Adrenal gland (tissue), 12 donors: Measurements from ENCODE around the gene DMD. TPM values are rescaled to one million over a fixed set of nuclear protein-coding genes. Genes with fewer than 3 reads are reported as not detected.

Experiments used
- DNase-seq, 7 donors: peaks; one replicate each; pipeline ENCODE4 v3.0.0-alpha.2; 2019 to 2020
- H3K27ac ChIP-seq, 5 donors: fragments of 200-600 bp; sonication (generic) in 4 of 5; 1 replicate in 3 of 5; 2 replicates in 2 of 5; pipeline versions ENCODE4 v1.5.1 to v1.8.0; 2016 to 2020; ENCODE audit warnings: mild to moderate bottlenecking in 1 of 5
- H3K27me3 ChIP-seq: fragments of 200-600 bp; 2 replicates; pipeline ENCODE4 v1.8.0; 2021
- H3K36me3 ChIP-seq, 2 donors: fragments of 200-600 bp; replicated peaks in 1 of 2; 1 replicate in 1 of 2; 2 replicates in 1 of 2; pipeline versions ENCODE4 v1.5.1 to v1.8.0; 2018 to 2022
- H3K4me1 ChIP-seq, 2 donors: fragments of 200-600 bp; replicated peaks in 1 of 2; 1 replicate in 1 of 2; 2 replicates in 1 of 2; pipeline versions ENCODE4 v1.5.1 to v1.8.0; 2018 to 2021
- H3K4me3 ChIP-seq, 4 donors: fragments of 200-600 bp; sonication (generic) in 3 of 4; one replicate each; pipeline ENCODE4 v1.5.1; 2016 to 2018
- H3K9me3 ChIP-seq, 3 donors: fragments of 200-600 bp; sonication (generic) in 1 of 3; replicated peaks in 1 of 3; 1 replicate in 2 of 3; 2 replicates in 1 of 3; pipeline versions ENCODE4 v1.5.1 to v1.8.0; 2016 to 2021
- POLR2A ChIP-seq, 2 donors: fragments of 450-650 bp; IDR thresholded peaks; one replicate each; pipeline ENCODE4 v1.6.1; 2017; ENCODE audit warnings: antibody characterized with exemption in 2 of 2, mild to moderate bottlenecking in 2 of 2, moderate library complexity in 1 of 2
- WGBS, 4 donors: extraction: QIAGEN DNeasy Blood & Tissue Kit in 2 of 4; methylation state at CpG; one replicate each; pipeline versions ENCODE4 v1.1.5 to v1.1.7; 2013 to 2017; 5-methylcytosine and 5-hydroxymethylcytosine counted together
- intact Hi-C, 2 donors: fragments of 100-400 bp; cut with DNase I; formaldehyde crosslinking; loops; one replicate each; pipeline versions ENCODE4 v1.14.1 to v1.15.0; 2022 to 2023
- polyA plus RNA-seq, 3 donors: library from polyadenylated mRNA; stranded (reverse); fragments of 200-250 nt in 2 of 3; fragments of 350-450 nt in 1 of 3; fragmentation: Illumina TruSeq in 1 of 3; extraction: RNeasy Lipid Tissue Mini Kit (QIAGEN cat#74804) in 1 of 3; gene quantifications; one replicate each; pipeline ENCODE4 v1.2.3, GENCODE V29; 2013 to 2014
- total RNA-seq, 9 donors: library from RNA; depleted of rRNA in 4 of 9; stranded (reverse); fragments of >200 nt in 4 of 9; fragments of 120-200 nt in 1 of 9; fragmentation: NEBNext Ultra II Directional in 1 of 9; extraction: Animal tissue kit (Norgen Biotek cat#: 25700) in 1 of 9; gene quantifications; one replicate each; pipeline versions ENCODE4 v1.1.0 to v1.2.4, GENCODE V29; 2013 to 2023
- TF ChIP-seq, protein P1 (sequence below), 6 experiments: fragments of 450-650 bp in 4 of 6; fragments of 200-600 bp in 2 of 6; sonication (generic) in 1 of 6; IDR thresholded peaks; 1 replicate in 5 of 6; 2 replicates in 1 of 6; pipeline versions ENCODE4 v1.5.1 to v1.8.0; 2016 to 2021; ENCODE audit warnings: antibody characterized with exemption in 6 of 6, mild to moderate bottlenecking in 2 of 6, moderate library complexity in 1 of 6
- donor health status: healthy with polysubstance abuse.
- donor health status: Bipolar disorder and iron deficiency.
- donor health status: DM: yes; HTN: yes; CAD: no.
- donor health status: DM: no; HTN: no; CAD: no.
- donor health status: DM: no; HTN: no; CAD: no.
- donor health status: DM: yes; HTN: yes; CAD: no.

Gene DMD
- total and polyA plus RNA-seq, 12 donors = 14.6 to 89.7 (median 36.2) TPM

DNA sequence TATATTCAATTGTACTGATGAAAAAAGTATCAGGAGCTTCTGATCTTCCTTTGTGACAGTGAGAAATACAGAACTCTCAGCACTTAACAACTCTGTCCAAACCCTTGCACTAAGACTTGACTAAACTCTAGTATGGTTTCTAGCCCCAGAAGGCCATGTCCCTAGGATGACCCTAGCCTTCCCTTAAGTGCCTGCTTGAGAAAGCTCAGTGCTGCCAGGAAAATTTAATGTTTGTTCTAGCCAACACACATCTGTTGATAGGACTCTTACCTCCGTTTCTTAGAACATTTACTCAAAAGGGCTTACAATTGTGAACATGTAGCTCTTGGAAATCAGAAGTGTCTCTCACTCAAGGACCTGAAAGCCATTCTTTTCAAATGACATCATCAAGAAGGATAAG, 1084.4 kb downstream of the DMD start:
- TF ChIP-seq, protein P1, sequence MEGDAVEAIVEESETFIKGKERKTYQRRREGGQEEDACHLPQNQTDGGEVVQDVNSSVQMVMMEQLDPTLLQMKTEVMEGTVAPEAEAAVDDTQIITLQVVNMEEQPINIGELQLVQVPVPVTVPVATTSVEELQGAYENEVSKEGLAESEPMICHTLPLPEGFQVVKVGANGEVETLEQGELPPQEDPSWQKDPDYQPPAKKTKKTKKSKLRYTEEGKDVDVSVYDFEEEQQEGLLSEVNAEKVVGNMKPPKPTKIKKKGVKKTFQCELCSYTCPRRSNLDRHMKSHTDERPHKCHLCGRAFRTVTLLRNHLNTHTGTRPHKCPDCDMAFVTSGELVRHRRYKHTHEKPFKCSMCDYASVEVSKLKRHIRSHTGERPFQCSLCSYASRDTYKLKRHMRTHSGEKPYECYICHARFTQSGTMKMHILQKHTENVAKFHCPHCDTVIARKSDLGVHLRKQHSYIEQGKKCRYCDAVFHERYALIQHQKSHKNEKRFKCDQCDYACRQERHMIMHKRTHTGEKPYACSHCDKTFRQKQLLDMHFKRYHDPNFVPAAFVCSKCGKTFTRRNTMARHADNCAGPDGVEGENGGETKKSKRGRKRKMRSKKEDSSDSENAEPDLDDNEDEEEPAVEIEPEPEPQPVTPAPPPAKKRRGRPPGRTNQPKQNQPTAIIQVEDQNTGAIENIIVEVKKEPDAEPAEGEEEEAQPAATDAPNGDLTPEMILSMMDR (IDR thresholded peaks at IDR 0.05) = no peak
- TF ChIP-seq POLR2A (IDR thresholded peaks at IDR 0.05) = no peak
- no peak overlapping the region for H3K27ac ChIP-seq
- H3K9me3 ChIP-seq = no peaks in the 10 kb centered on the region
- DNase-seq = no peak
- peaks cover 2% of the 10 kb centered on the region for H3K27me3 ChIP-seq
- H3K4me3 ChIP-seq = no peak overlapping the region
- 16 to 55% (median 23%) methylated on average over 1 of the region's 1 CpG for WGBS, 4 donors
- intact Hi-C loops = no loop called here
- H3K4me1 ChIP-seq = no peaks in the 10 kb centered on the region
- H3K36me3 ChIP-seq = no peaks in the 10 kb centered on the region

GRCh38 chrX:32118832-32119231, 1092.5 kb downstream of the DMD start:
- no peak for DNase-seq
- TF ChIP-seq, protein P1 (IDR thresholded peaks at IDR 0.05) = no peak
- no peak for TF ChIP-seq POLR2A (IDR thresholded peaks at IDR 0.05)
- H3K36me3 ChIP-seq = no peaks in the 10 kb centered on the region
- no peaks in the 10 kb centered on the region for H3K9me3 ChIP-seq
- WGBS, 4 donors = 73 to 100% (median 85%) methylated on average over 1 to 8 of the region's 8 CpGs
- H3K27me3 ChIP-seq = peaks cover 2% of the 10 kb centered on the region
- intact Hi-C loops = no loop called here
- no peak overlapping the region for H3K4me3 ChIP-seq
- H3K27ac ChIP-seq = no peak overlapping the region
- H3K4me1 ChIP-seq = no peaks in the 10 kb centered on the region

DNA sequence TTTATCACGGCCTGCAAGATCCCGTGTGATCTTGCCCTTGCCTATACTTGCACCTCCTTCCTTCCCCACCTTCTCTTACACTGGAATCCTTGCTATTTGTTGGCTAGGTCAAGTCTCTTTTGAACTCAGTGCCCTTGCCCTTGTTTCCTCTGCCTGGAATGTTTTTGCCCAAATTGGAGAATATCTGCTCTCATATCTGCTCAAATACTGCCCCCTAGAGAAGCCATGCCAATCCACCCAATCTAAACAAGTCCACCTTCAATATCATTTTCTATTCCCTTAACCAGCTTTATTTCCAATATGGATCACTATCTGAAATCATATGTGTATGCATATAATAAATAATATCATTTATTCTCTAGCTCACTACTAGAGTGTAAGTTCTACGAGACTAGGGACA, 1095.3 kb downstream of the DMD start:
- Histone ChIP-seq H3K9me3 (no peaks in the 10 kb centered on the region), H3K4me1 (no peaks in the 10 kb centered on the region), H3K27me3 (no peaks in the 10 kb centered on the region), H3K4me3 (no peak overlapping the region), H3K36me3 (no peaks in the 10 kb centered on the region), H3K27ac (no peak overlapping the region)
- no peak for DNase-seq
- TF ChIP-seq, protein P1 (IDR thresholded peaks at IDR 0.05) = no peak
- TF ChIP-seq POLR2A (IDR thresholded peaks at IDR 0.05) = no peak
- intact Hi-C loops = no loop called here
- WGBS, 4 donors = 63 to 80% (median 69%) methylated on average over 3 of the region's 3 CpGs

DNA sequence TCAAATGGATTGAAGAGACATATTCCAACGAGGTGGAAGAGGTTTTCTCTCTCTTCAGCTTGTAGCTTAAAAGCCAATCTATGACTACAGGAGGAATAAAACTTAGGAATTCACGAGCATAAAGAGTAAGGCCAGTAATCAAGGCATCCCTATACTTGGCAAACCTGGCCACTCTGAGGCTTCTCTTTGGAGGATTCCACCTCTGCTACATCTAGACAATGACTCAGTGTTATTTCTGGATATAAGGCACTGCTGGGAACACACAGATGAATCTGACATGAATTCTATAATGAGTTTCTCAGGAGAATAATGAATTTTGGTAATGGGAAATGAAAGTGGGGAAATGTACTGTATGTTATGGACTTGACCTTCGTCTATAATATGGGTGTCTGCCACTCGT, 1123.7 kb downstream of the DMD start:
- H3K27me3 ChIP-seq = no peaks in the 10 kb centered on the region

More for the DNA sequence above, 1123.7 kb downstream of the DMD start:
- H3K4me3 ChIP-seq = no peak overlapping the region
- no peaks in the 10 kb centered on the region for H3K4me1 ChIP-seq
- no peak overlapping the region for H3K27ac ChIP-seq
- no peaks in the 10 kb centered on the region for H3K36me3 ChIP-seq
- no peaks in the 10 kb centered on the region for H3K9me3 ChIP-seq
- DNase-seq = no peak
- intact Hi-C loops = no loop called here
- TF ChIP-seq, protein P1 (IDR thresholded peaks at IDR 0.05) = no peak
- no peak for TF ChIP-seq POLR2A (IDR thresholded peaks at IDR 0.05)
- WGBS, 4 donors = 56 to 79% (median 69%) methylated on average over 4 of the region's 4 CpGs
